Parathyroid adenoma (tissue), 2 donors: Measurements from ENCODE around the gene ZNF594.
"Not testable (repeated sequence)": the region's sequence is repeated elsewhere in the genome, so short reads cannot be mapped to it uniquely, and the experiment has no call there.

ENCODE experiments used
- H2AFZ ChIP-seq: fragments of 300-600 bp; sonication (generic); one replicate; pipeline ENCODE4 v1.7.0; 2017; ENCODE audit warnings: antibody characterized with exemption, mild to moderate bottlenecking
- H3K27ac ChIP-seq: fragments of 300-600 bp; sonication (generic); one replicate; pipeline ENCODE4 v1.7.0; 2017
- H3K27me3 ChIP-seq: fragments of 300-600 bp; sonication (generic); one replicate; pipeline ENCODE4 v1.7.0; 2017; ENCODE audit warnings: low read length; ENCODE audit not compliant: control insufficient read depth, insufficient read depth
- H3K36me3 ChIP-seq: fragments of 300-600 bp; sonication (generic); one replicate; pipeline ENCODE4 v1.7.0; 2017; ENCODE audit warnings: low read length; ENCODE audit not compliant: control insufficient read depth, insufficient read depth
- H3K4me1 ChIP-seq: fragments of 300-600 bp; sonication (generic); one replicate; pipeline ENCODE4 v1.7.0; 2017; ENCODE audit warnings: control low read depth
- H3K4me2 ChIP-seq: fragments of 300-600 bp; sonication (generic); one replicate; pipeline ENCODE4 v1.7.0; 2017; ENCODE audit warnings: low read length
- H3K4me3 ChIP-seq: fragments of 300-600 bp; sonication (generic); one replicate; pipeline ENCODE4 v1.7.0; 2017; ENCODE audit warnings: low read depth, low read length
- H3K79me2 ChIP-seq: fragments of 300-600 bp; sonication (generic); one replicate; pipeline ENCODE4 v1.7.0; 2017; ENCODE audit warnings: control low read depth
- H3K9ac ChIP-seq: fragments of 300-600 bp; sonication (generic); one replicate; pipeline ENCODE4 v1.7.0; 2017; ENCODE audit warnings: mild to moderate bottlenecking
- H3K9me3 ChIP-seq: fragments of 300-600 bp; sonication (generic); one replicate; pipeline ENCODE4 v1.7.0; 2017; ENCODE audit warnings: low read length; ENCODE audit not compliant: control insufficient read depth
- CTCF ChIP-seq: fragments of 300-600 bp; sonication (generic); IDR thresholded peaks from one replicate; pipeline ENCODE4 v1.7.0; 2017; ENCODE audit warnings: antibody characterized with exemption, mild to moderate bottlenecking
- donor health status: primary hyperparathyroidism.

Gene ZNF594

GRCh38 chr17:5182597-5183409 is 8.9 kb downstream of the ZNF594 start:
- no peak overlapping the region for H3K27ac ChIP-seq
- H3K36me3 ChIP-seq = peaks cover 14% of the 10 kb centered on the region
- no peaks in the 10 kb centered on the region for H3K4me1 ChIP-seq
- no peak for TF ChIP-seq CTCF
- H3K9ac ChIP-seq = no peak overlapping the region
- H3K9me3 ChIP-seq = peaks cover 24% of the 10 kb centered on the region
- no peak overlapping the region for H3K4me2 ChIP-seq
- H3K79me2 ChIP-seq = no peaks in the 10 kb centered on the region
- no peak overlapping the region for H2AFZ ChIP-seq
- no peak overlapping the region for H3K4me3 ChIP-seq
- no peaks in the 10 kb centered on the region for H3K27me3 ChIP-seq

- Histone ChIP-seq H2AFZ (no peak overlapping the region), H3K4me2 (no peak overlapping the region), H3K27me3 (no peaks in the 10 kb centered on the region), H3K79me2 (no peaks in the 10 kb centered on the region), H3K36me3 (peaks cover 14% of the 10 kb centered on the region), H3K4me1 (no peaks in the 10 kb centered on the region), H3K9me3 (peaks cover 24% of the 10 kb centered on the region), H3K9ac (no peak overlapping the region), H3K4me3 (no peak overlapping the region), H3K27ac (no peak overlapping the region)
- no peak for TF ChIP-seq CTCF
These were observed 10.0 kb downstream of the ZNF594 start for GRCh38 chr17:5181509-5182305.

- H3K4me2 ChIP-seq = no peak overlapping the region
- TF ChIP-seq CTCF = no peak
- no peaks in the 10 kb centered on the region for H3K27me3 ChIP-seq
- no peak overlapping the region for H2AFZ ChIP-seq
- H3K27ac ChIP-seq = no peak overlapping the region
- peaks cover 12% of the 10 kb centered on the region for H3K36me3 ChIP-seq
- peaks cover 21% of the 10 kb centered on the region for H3K9me3 ChIP-seq
- H3K79me2 ChIP-seq = no peaks in the 10 kb centered on the region
- no peaks in the 10 kb centered on the region for H3K4me1 ChIP-seq
- no peak overlapping the region for H3K4me3 ChIP-seq
- no peak overlapping the region for H3K9ac ChIP-seq
These were observed 12.7 kb downstream of the ZNF594 start for GRCh38 chr17:5179003-5179402.

- not testable (repeated sequence) for H3K27me3 ChIP-seq, H3K79me2 ChIP-seq, H2AFZ ChIP-seq
These were observed 16.6 kb downstream of the ZNF594 start for GRCh38 chr17:5175027-5175426.

GRCh38 chr17:5165791-5166564 is 25.7 kb downstream of the ZNF594 start:
- not testable (repeated sequence) for H3K27ac ChIP-seq, H3K9me3 ChIP-seq, H2AFZ ChIP-seq, H3K36me3 ChIP-seq, H3K9ac ChIP-seq, H3K4me2 ChIP-seq, H3K79me2 ChIP-seq, H3K4me3 ChIP-seq, H3K4me1 ChIP-seq, H3K27me3 ChIP-seq

More at GRCh38 chr17:5175027-5175426, 16.6 kb downstream of the ZNF594 start:
- H3K4me3 ChIP-seq, H3K4me2 ChIP-seq, H3K27ac ChIP-seq, H3K9me3 ChIP-seq, H3K4me1 ChIP-seq, H3K36me3 ChIP-seq, H3K9ac ChIP-seq: not testable (repeated sequence)
